Ectodermal cell (in vitro differentiated cells): ENCODE results near the gene TYROBP.
"Not testable (repeated sequence)": the region's sequence is repeated elsewhere in the genome, so short reads cannot be mapped to it uniquely, and the experiment has no call there.

Experiments used
- H3K27ac ChIP-seq: 2 replicates; pipeline ENCODE4 v1.7.0; 2013; ENCODE audit warnings: mild to moderate bottlenecking, low read depth, low read length; ENCODE audit not compliant: insufficient read depth, poor library complexity, severe bottlenecking
- H3K27me3 ChIP-seq: 2 replicates; pipeline ENCODE4 v1.7.0; 2013; ENCODE audit warnings: mild to moderate bottlenecking, low read length; ENCODE audit not compliant: insufficient read depth, control insufficient read depth, poor library complexity, severe bottlenecking
- H3K36me3 ChIP-seq: one replicate; pipeline ENCODE4 v1.7.0; 2013; ENCODE audit warnings: low read length; ENCODE audit not compliant: control insufficient read depth, insufficient read depth
- H3K4me1 ChIP-seq: one replicate; pipeline ENCODE4 v1.7.0; 2013; ENCODE audit warnings: low read length; ENCODE audit not compliant: control insufficient read depth, insufficient read depth
- H3K4me3 ChIP-seq: 2 replicates; pipeline ENCODE4 v1.7.0; 2013; ENCODE audit warnings: low read depth, low read length, control low read depth; ENCODE audit not compliant: insufficient read depth
- H3K9me3 ChIP-seq: 2 replicates; pipeline ENCODE4 v1.7.0; 2013; ENCODE audit warnings: mild to moderate bottlenecking, low read length, moderate library complexity; ENCODE audit not compliant: control insufficient read depth
- WGBS, 2 experiments: methylation state at CpG; one replicate each; pipeline ENCODE4 v1.1.7; 2013; ENCODE audit warnings: missing lambda C conversion rate in 2 of 2; 5-methylcytosine and 5-hydroxymethylcytosine counted together

The TYROBP gene

DNA sequence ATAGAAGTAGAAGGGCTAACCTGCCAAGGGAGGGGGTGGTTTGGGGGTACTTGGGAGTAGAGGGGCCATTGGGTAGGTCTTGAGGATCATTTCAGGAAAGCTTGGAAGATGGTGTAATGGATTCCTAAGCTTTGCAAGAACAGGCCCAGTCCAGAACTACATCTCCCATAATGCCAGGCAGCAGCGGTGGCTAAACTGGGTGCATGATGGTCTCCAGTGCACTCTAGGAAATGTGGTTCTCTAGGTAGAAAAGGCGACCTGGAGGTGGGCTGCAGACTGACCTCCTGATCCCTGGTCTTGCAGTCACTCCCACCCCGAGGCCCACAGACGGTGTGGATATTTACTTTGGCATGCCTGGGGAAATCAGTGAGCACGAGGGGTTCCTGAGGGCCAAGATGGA is 35.9 kb downstream of the TYROBP start:
- Histone ChIP-seq H3K27me3 (no peaks in the 10 kb centered on the region), H3K36me3 (peaks cover 14% of the 10 kb centered on the region), H3K27ac (no peak overlapping the region), H3K4me1 (peaks cover 16% of the 10 kb centered on the region), H3K4me3 (no peak overlapping the region), H3K9me3 (no peaks in the 10 kb centered on the region)
- 89 to 93% methylated on average over 5 of the region's 5 CpGs for WGBS, 2 experiments

DNA sequence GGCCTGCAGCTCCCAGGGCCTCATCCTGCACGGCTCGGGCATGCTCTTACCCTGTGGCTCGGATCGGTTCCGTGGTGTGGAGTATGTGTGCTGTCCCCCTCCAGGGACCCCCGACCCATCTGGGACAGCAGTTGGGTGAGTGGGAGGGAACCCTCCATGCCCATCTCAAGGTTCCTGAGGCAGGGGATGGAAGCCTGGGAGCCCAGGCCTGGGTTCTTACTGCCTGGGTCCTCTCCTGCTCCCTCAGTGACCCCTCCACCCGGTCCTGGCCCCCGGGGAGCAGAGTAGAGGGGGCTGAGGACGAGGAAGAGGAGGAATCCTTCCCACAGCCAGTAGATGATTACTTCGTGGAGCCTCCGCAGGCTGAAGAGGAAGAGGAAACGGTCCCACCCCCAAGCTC is 36.5 kb downstream of the TYROBP start:
- WGBS, 2 experiments: 96 to 97% methylated on average over 12 of the region's 12 CpGs
- Histone ChIP-seq H3K4me3 (no peak overlapping the region), H3K4me1 (peaks cover 16% of the 10 kb centered on the region), H3K9me3 (no peaks in the 10 kb centered on the region), H3K27me3 (no peaks in the 10 kb centered on the region), H3K27ac (no peak overlapping the region), H3K36me3 (peaks cover 13% of the 10 kb centered on the region)

DNA sequence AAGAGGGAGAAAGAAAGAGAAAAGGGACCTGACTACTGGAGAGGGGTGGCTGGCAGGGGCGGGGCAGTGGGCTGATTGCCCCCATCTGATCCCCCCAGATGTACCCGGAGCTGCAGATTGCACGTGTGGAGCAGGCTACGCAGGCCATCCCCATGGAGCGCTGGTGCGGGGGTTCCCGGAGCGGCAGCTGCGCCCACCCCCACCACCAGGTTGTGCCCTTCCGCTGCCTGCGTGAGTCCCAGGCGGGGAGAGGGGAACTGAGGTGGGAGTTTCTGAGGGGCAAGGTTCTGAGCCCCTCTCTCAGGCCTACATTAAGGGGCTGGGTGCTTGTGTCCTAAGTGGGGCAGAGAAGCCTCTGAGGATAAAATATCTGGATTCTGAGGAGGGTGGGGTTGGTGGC is 37.3 kb downstream of the TYROBP start:
- peaks cover 7% of the 10 kb centered on the region for H3K36me3 ChIP-seq
- peaks cover 16% of the 10 kb centered on the region for H3K4me1 ChIP-seq
- H3K27ac ChIP-seq: peak overlapping the region; percentile 26
- WGBS, 2 experiments: 84 to 88% methylated on average over 12 of the region's 12 CpGs
- H3K9me3 ChIP-seq: no peaks in the 10 kb centered on the region
- H3K27me3 ChIP-seq: no peaks in the 10 kb centered on the region
- no peak overlapping the region for H3K4me3 ChIP-seq

DNA sequence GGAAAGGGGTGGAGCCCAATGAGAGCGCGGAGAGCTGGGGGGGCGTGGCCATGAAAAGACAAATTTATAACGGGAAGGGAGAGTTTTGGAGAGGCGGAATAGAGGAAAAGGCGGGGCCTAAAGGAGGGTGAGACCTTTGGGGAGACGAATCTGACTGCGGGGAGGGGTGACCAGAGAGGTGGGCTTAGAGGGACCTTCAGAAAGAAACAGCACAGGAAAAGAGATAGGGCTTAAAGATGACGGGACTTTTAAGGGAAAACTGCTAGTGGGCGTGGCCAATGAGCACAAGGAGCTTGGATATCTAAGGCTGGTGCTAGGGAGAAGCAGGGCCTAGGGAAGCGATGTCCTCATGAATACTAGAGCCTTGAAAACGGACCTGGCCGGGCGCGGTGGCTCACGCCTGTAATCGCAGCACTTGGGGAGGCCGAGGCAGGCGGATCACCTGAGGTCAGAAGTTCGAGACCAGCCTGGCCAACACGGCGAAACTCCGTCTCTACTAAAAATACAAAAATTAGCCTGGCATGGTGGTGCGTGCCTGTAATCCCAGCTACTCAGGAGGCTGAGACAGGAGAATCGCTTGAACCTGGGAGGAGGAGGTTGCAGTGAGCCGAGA is 37.9 kb downstream of the TYROBP start:
- whole genome bisulfite sequencing, 2 experiments: 48 to 49% methylated on average over 26 of the region's 26 CpGs
- Histone ChIP-seq H3K4me3 (peak overlapping the region; percentile 72), H3K4me1 (peaks cover 16% of the 10 kb centered on the region), H3K27ac (peak overlapping the region; percentile 64)
- not testable (repeated sequence) for H3K9me3 ChIP-seq, H3K27me3 ChIP-seq, H3K36me3 ChIP-seq

DNA sequence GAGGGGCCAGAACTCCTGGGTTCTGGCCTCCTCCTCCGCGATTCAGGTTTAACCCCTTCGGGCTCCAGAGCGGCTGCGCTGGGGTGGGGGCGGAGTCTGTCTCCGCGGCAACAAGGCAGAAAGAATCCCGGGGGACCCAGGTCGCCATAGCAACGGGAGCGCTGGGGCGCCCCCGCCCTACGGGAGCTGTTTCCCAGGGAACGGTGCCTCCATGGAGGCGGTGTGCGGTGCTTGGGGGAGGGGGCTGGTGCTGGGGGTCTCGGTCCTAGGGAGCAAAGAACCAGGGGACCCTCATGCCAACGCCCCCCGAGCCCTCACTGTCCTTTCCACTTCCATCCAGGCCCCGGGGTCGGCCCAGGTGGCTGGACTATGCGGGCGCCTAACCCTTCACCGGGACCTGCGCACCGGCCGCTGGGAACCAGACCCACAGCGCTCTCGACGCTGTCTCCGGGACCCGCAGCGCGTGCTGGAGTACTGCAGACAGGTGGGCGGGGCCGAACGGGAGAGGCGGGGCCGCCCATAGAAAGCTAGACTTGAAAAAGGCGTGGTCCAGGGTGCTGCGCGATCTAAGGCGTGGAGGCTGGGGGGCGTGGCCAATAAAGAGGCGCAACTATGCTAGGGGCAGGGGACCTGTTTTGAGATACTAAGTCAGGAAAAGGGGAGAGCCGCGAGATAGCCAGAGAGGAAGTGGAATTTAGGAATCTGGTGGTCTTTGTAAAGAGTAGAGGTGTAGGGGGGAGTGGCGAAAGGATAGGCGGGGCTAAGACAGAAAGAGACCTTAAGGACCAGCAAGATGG is 38.6 kb downstream of the TYROBP start:
- peak overlapping the region; percentile 95 for H3K27ac ChIP-seq
- H3K36me3 ChIP-seq: peaks cover 10% of the 10 kb centered on the region
- peak overlapping the region; percentile 72 for H3K4me3 ChIP-seq
- no peaks in the 10 kb centered on the region for H3K9me3 ChIP-seq
- H3K27me3 ChIP-seq: no peaks in the 10 kb centered on the region
- H3K4me1 ChIP-seq: peaks cover 16% of the 10 kb centered on the region
- 0 to 1% methylated on average over 51 of the region's 51 CpGs for WGBS, 2 experiments

DNA sequence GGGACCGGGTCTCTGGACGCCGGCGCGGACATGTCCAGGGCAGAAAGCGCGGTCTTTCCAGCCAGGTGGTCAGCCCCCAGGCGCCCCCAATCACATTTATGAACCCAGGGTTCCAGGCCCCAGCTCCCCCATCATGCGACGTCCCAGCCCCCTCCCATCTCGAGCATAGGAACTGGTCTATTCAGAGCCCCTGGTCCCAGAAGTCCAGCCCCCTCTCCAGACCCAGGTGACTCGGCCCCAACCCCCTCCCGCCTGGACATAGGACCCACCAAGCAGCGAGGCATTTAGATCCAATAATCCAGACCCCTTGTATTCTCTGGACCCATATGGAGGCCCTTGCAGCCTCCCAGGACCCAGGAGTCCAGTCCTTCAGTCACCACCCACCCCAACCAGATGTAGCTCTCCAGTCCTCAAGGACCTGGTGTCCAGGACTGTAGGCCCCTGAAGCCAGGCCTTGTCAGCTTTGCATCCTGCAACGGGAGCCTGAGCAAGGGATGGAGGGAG is 39.2 kb downstream of the TYROBP start:
- 1% methylated on average over 15 of the region's 15 CpGs for WGBS, 2 experiments
- Histone ChIP-seq H3K27ac (peak overlapping the region; percentile 95), H3K27me3 (no peaks in the 10 kb centered on the region), H3K36me3 (peaks cover 10% of the 10 kb centered on the region), H3K4me3 (peak overlapping the region; percentile 72), H3K9me3 (no peaks in the 10 kb centered on the region), H3K4me1 (peaks cover 16% of the 10 kb centered on the region)

DNA sequence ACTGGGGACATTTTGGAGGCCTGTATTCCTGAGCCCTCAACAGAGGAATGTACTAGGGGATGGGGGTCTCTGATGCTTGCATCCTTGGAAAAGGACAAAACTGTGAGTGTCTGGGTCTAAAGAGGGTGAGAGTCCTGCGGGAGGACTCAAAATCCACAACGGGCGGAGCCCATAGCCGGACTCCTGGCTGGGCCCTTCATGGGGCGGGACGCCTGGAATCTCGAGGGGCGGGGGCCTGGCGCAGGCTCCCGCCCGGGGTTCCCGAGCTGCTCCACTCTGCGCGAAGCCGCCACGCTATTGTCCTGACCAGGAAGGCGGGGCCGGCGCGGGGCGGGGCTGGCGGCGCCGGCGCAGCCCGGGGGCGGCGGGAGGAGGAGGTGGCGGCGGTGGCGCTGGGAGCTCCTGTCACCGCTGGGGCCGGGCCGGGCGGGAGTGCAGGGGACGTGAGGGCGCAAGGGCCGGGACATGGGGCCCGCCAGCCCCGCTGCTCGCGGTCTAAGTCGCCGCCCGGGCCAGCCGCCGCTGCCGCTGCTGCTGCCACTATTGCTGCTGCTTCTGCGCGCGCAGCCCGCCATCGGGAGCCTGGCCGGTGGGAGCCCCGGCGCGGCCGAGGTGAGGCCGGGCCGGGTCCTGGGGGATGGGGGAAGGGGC is 39.8 kb downstream of the TYROBP start, which contains the start of gene APLP1:
Gene APLP1 (plus strand): TSS at position 403 of the 651 bp plus-strand sequence. CDS start 63 bp downstream, at position 466.
- Histone ChIP-seq H3K4me3 (peak within 1 kb of the TSS; percentile 72), H3K27ac (peak within 1 kb of the TSS; percentile 95), H3K27me3 (no peaks in the 10 kb centered on the region), H3K4me1 (peaks cover 16% of the 10 kb centered on the region), H3K36me3 (peaks cover 10% of the 10 kb centered on the region), H3K9me3 (no peaks in the 10 kb centered on the region)
- 0 to 1% methylated on average over 60 of the region's 60 CpGs for WGBS, 2 experiments

DNA sequence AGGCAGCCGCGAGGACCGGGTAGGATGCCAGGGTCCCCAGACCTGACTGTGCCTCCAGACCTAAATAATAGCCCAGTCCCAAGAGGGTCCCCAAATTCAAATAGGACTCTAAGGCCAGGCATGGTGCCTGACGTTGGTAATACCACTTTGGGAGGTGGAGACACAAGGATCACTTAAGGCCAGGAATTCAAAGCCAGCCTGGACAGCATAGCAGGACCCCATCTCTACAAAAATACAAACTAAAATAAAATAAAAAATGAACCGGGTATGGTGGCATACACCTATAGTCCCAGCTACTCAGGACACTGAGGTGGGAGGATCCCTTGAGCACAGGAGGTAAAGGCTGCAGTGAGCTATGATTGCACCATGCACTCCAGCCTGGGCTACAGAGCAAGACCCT is 45.1 kb downstream of the TYROBP start:
- no peak overlapping the region for H3K27ac ChIP-seq
- WGBS, 2 experiments: 90 to 93% methylated on average over 5 of the region's 5 CpGs

DNA sequence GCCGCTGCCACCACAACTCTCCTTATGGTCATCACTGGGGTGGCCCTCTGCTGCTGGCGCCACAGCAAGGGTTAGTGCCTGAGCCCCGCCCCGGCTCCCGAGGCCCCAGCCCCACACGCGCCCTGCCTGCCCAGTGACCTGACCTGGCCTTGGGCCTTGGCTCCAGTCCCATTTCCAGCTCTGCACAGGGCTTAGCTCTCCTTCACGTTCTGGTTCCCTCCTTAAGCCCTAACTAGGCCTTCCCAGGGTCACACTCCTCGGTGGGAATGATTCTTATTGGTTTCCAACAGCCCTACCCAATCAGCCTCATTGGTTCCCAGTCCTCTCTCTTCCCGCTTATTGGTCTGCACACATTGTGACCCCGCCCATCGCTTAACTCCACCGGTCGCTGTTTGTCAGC is 45.6 kb downstream of the TYROBP start:
- 91 to 92% methylated on average over 14 of the region's 14 CpGs for WGBS, 2 experiments
- Histone ChIP-seq H3K27me3 (peaks cover 50% of the 10 kb centered on the region), H3K4me3 (no peak overlapping the region), H3K27ac (no peak overlapping the region), H3K9me3 (no peaks in the 10 kb centered on the region), H3K4me1 (peaks cover 22% of the 10 kb centered on the region), H3K36me3 (peaks cover 3% of the 10 kb centered on the region)

More for the DNA sequence above, 45.1 kb downstream of the TYROBP start:
- H3K4me1 ChIP-seq: peaks cover 27% of the 10 kb centered on the region
- H3K4me3 ChIP-seq: no peak overlapping the region
- H3K36me3 ChIP-seq: peaks cover 3% of the 10 kb centered on the region
- H3K9me3 ChIP-seq: no peaks in the 10 kb centered on the region
- H3K27me3 ChIP-seq: peaks cover 45% of the 10 kb centered on the region

DNA sequence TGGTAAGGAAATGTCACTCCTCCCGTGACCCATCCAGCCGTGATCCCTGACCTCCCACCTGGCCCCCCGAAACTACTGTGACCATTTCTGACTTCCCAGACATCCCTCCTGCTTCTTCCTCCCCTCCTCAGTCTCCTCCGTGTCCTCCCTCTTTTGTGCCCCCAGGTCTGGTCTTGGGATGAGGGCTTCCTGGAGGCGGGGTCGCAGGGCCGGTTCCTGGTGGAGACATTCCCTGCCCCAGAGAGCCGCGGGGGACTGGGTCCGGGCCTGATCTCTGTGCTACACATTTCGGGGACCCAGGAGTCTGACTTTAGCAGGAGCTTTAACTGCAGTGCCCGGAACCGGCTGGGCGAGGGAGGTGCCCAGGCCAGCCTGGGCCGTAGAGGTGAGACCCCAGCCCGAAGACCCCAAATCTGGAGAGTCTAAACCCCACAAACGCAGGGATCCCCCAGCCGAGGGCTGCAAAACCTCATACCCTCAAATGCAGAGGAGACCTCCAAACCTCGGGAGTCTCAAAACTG is 46.4 kb downstream of the TYROBP start:
- Histone ChIP-seq H3K9me3 (no peaks in the 10 kb centered on the region), H3K4me3 (peak overlapping the region; percentile 39), H3K27ac (peak overlapping the region; percentile 72), H3K36me3 (peaks cover 3% of the 10 kb centered on the region), H3K4me1 (peaks cover 20% of the 10 kb centered on the region), H3K27me3 (peaks cover 59% of the 10 kb centered on the region)
- 47 to 52% methylated on average over 19 of the region's 19 CpGs for WGBS, 2 experiments
